Calu3 (cell line): ENCODE data around the gene DLGAP1. TPM values are rescaled to one million over a fixed set of nuclear protein-coding genes. Genes with fewer than 3 reads are reported as not detected.
"Not testable (repeated sequence)": the region's sequence is repeated elsewhere in the genome, so short reads cannot be mapped to it uniquely, and the experiment has no call there.

Experiments
- BruUV-seq: library from RNA; stranded (reverse); fragments of 400-500 nt; replicated peaks from 2 replicates; lab custom pipeline; 2021; lab: Mats Ljungman, UMichigan
- CTCF ChIA-PET: fragments of 300-600 bp; sonication (Branson Sonifier 250); formaldehyde crosslinking; loops from one replicate; lab custom pipeline; 2022; ENCODE audit warnings: antibody characterized with exemption; lab: Charles Lee
- DNase-seq: peaks from one replicate; pipeline ENCODE4 v3.0.0; 2022
- H3K27ac Mint-ChIP-seq: one replicate; pipeline ENCODE4 v1.8.0; 2022; ENCODE audit warnings: mixed read lengths; ENCODE audit not compliant: unreplicated experiment
- H3K27me3 Mint-ChIP-seq: one replicate; pipeline ENCODE4 v1.8.0; 2022; ENCODE audit warnings: mixed read lengths; ENCODE audit not compliant: unreplicated experiment
- H3K36me3 Mint-ChIP-seq: one replicate; pipeline ENCODE4 v1.8.0; 2022; ENCODE audit warnings: mild to moderate bottlenecking, moderate library complexity, mixed read lengths; ENCODE audit not compliant: insufficient read depth, unreplicated experiment
- H3K4me1 Mint-ChIP-seq: one replicate; pipeline ENCODE4 v1.8.0; 2022; ENCODE audit warnings: mild to moderate bottlenecking, low read depth, mixed read lengths; ENCODE audit not compliant: unreplicated experiment
- H3K4me3 Mint-ChIP-seq: one replicate; pipeline ENCODE4 v1.8.0; 2022; ENCODE audit warnings: mild to moderate bottlenecking, low read depth, moderate library complexity, mixed read lengths; ENCODE audit not compliant: unreplicated experiment
- H3K9me3 Mint-ChIP-seq: one replicate; pipeline ENCODE4 v1.8.0; 2022; ENCODE audit warnings: low read depth, mixed read lengths; ENCODE audit not compliant: unreplicated experiment
- CTCF ChIP-seq: fragments of 200-600 bp; IDR thresholded peaks from one replicate; pipeline ENCODE4 v1.8.0; 2022; ENCODE audit warnings: antibody characterized with exemption; ENCODE audit not compliant: unreplicated experiment
- intact Hi-C: fragments of 100-400 bp; cut with micrococcal nuclease; formaldehyde crosslinking; loops from one replicate; pipeline ENCODE4 v1.10.0; 2022; ENCODE audit not compliant: unreplicated experiment
- total RNA-seq: library from RNA; stranded (reverse); gene quantifications from 2 replicates; pipeline ENCODE4 v1.2.3, GENCODE V29; 2022

The DLGAP1 gene
- total RNA-seq, 1 experiment from 2014 or later, result 9.0 TPM

- CTCF ChIA-PET, result no interaction called here
- no TSS peak for BruUV-seq
- intact Hi-C loops, result no loop called here
- DNase-seq, result no peak
- H3K9me3 Mint-ChIP-seq, result peaks cover 2% of the 10 kb centered on the region
- no peak for TF ChIP-seq CTCF
- H3K36me3 Mint-ChIP-seq, result no peaks in the 10 kb centered on the region
- no peaks in the 10 kb centered on the region for H3K4me1 Mint-ChIP-seq
- no peak overlapping the region for H3K4me3 Mint-ChIP-seq
- no peaks in the 10 kb centered on the region for H3K27me3 Mint-ChIP-seq
- H3K27ac Mint-ChIP-seq, result no peak overlapping the region
Measured at GRCh38 chr18:4319738-4320677, 135.1 kb downstream of the DLGAP1 start.

GRCh38 chr18:4318311-4318710 lies 136.8 kb downstream of the DLGAP1 start:
- BruUV-seq, result no TSS peak
- CTCF ChIA-PET, result no interaction called here
- H3K36me3 Mint-ChIP-seq, result no peaks in the 10 kb centered on the region
- no peak overlapping the region for H3K4me3 Mint-ChIP-seq
- H3K9me3 Mint-ChIP-seq, result no peaks in the 10 kb centered on the region
- no peak for TF ChIP-seq CTCF
- no peak for DNase-seq
- H3K4me1 Mint-ChIP-seq, result no peaks in the 10 kb centered on the region
- no peak overlapping the region for H3K27ac Mint-ChIP-seq
- intact Hi-C loops, result no loop called here
- no peaks in the 10 kb centered on the region for H3K27me3 Mint-ChIP-seq

- intact Hi-C loops, H3K36me3 Mint-ChIP-seq, DNase-seq, H3K4me3 Mint-ChIP-seq, H3K4me1 Mint-ChIP-seq, H3K27ac Mint-ChIP-seq, H3K9me3 Mint-ChIP-seq, CTCF ChIA-PET, BruUV-seq, H3K27me3 Mint-ChIP-seq: not testable (repeated sequence)
Measured at GRCh38 chr18:4311945-4312344, 143.2 kb downstream of the DLGAP1 start.

- no TSS peak for BruUV-seq
- Mint-ChIP-seq H3K27ac (no peak overlapping the region), H3K36me3 (no peaks in the 10 kb centered on the region), H3K4me1 (no peaks in the 10 kb centered on the region), H3K9me3 (no peaks in the 10 kb centered on the region), H3K4me3 (no peak overlapping the region), H3K27me3 (no peaks in the 10 kb centered on the region)
- TF ChIP-seq CTCF, result no peak
- intact Hi-C loops, result no loop called here
- no peak for DNase-seq
- CTCF ChIA-PET, result no interaction called here
Measured at GRCh38 chr18:4311136-4311535, 144.0 kb downstream of the DLGAP1 start.

GRCh38 chr18:4309227-4309626 lies 145.9 kb downstream of the DLGAP1 start:
- H3K4me3 Mint-ChIP-seq, result no peak overlapping the region

More at GRCh38 chr18:4309227-4309626, 145.9 kb downstream of the DLGAP1 start:
- Mint-ChIP-seq H3K36me3 (no peaks in the 10 kb centered on the region), H3K27ac (no peak overlapping the region), H3K9me3 (no peaks in the 10 kb centered on the region), H3K27me3 (no peaks in the 10 kb centered on the region), H3K4me1 (no peaks in the 10 kb centered on the region)
- TF ChIP-seq CTCF, result no peak
- CTCF ChIA-PET, result no interaction called here
- BruUV-seq, result no TSS peak
- intact Hi-C loops, result no loop called here
- no peak for DNase-seq
